Stimulated activated CD4-positive, alpha-beta T cell treated with anti-CD3 and anti-CD28 coated beads, Interleukin-15, amount 100 ng/mL, for 48 hours (primary cell): Measurements from ENCODE around the gene EN2.
"Not testable (repeated sequence)": the region's sequence is repeated elsewhere in the genome, so short reads cannot be mapped to it uniquely, and the experiment has no call there.

Experiments
- DNase-seq, 2 donors: peaks; one replicate each; pipeline ENCODE4 v3.0.0-alpha.2; 2020; ENCODE audit warnings: low read depth in 2 of 2

Gene EN2

DNA sequence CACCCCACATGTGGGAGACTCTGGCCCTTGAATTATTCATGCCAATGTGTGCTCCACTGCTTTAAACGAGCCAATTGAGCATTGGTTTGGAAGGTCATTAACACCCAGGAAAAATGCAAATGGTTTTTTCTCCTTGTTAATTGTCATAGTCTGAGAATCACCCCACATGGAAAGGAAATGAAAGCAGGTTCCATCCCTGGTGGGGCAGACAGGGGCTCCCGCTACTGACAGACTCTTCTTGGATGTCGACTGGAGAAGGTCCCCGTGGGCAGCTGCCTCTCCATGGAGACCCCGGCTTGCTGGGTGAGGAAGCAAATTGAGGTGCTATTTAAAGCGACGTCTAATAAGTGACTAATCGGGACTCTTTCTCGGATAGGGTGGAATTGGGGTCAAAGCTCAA lies 32.0 kb upstream of the EN2 start:
- no peak for DNase-seq

DNA sequence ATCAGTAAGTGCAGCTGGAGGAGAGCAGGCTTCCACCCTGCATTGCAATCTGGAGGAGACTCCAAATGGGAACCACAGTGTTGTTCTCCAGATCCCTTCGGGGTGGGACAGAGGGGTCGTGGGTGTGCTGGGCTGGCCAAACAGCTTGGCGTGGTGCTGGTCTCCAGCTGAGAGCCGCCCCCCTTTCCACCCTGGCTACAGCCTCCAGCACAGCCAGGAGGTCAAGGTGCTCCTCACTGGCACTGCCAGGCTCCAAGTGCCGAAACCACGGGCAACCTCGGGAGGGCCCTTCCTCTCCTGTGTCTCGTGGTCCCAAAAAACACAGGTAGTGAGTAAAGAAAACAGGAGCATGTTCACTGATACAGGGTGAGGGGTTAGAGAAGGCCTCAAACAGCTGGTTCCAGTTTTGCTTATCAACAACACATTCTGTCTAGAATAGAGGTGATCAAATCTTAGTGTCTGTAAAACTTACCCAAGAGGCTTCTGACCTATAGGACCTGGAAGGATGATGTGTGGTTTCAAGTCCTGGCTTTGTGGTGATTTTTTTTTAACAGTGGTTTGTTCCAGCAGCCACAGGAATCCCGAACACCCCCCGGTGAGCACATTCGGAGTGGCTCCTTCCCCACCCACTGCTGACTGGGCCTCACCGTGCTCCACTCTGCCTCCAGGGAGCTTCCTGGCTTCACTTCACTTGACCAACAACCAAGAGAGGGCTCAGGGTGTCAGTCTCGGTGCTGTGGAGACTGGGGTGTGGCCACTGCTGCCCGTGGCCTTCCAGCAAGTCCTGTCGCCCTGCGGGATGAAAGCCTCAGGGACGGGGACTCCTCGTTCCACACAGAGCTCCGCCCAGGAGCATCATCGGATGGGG lies 31.2 kb upstream of the EN2 start:
- DNase-seq: no peak

GRCh38 chr7:155427411-155428038 lies 30.4 kb upstream of the EN2 start:
- DNase-seq: no peak

DNA sequence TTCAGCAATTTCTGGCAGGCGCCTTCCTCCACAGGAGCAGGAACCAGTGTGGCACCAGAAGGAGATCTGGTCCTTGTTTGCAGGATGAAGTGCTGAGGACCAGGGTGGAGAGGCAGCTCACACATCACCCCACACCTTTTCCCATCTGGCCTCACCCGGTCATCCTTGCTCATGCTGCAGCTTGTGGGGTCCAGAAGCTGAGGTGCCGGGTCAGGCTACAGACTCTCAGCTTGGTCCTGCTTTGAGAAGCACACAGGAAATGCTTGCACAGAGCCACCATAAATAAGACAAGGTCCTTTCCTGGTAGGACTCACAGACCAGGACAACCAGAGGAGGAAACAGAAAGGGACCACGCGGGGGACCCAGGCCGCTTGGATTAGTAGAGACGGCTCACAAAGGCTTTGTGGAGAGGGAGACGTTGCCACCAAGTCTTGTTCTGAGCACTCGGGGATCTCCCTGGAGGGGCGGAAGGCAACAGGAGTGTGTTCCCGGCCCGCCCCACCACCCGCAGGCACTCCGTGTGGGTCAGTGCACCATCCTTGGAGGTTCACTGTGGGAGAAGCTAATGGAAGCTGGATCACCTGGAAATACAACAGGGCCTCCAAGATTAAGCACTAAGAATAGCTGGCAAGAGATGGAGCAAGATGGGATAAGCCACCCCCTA lies 29.6 kb upstream of the EN2 start:
- no peak for DNase-seq

GRCh38 chr7:155429651-155430050 lies 28.3 kb upstream of the EN2 start:
- no peak for DNase-seq

GRCh38 chr7:155430606-155431005 lies 27.3 kb upstream of the EN2 start:
- no peak for DNase-seq

GRCh38 chr7:155431231-155431630 lies 26.7 kb upstream of the EN2 start:
- no peak for DNase-seq

- no peak for DNase-seq
Observed at GRCh38 chr7:155431711-155432110, 26.2 kb upstream of the EN2 start.

GRCh38 chr7:155435110-155435509 lies 22.8 kb upstream of the EN2 start:
- DNase-seq: no peak

DNA sequence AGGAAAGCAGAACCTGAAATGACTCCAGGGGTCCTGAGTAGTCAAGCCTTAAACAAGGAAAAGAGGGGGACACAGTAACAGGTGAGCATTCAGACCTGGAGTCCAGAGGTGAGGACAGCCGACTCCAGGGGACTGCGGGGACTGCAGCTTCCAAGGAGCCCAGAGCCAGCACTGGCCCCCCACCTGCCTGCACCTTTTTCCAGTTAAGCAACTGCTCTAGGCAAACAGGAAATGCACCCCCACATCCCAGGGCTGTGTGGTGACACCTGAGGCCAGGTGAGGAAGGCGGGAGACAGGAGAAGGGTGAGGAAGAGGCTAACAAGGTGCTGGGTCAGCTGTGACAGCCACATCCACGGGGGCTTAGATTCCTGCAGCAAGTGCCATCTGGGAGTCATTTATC lies 20.1 kb upstream of the EN2 start:
- no peak for DNase-seq

GRCh38 chr7:155438777-155439176 lies 19.2 kb upstream of the EN2 start:
- no peak for DNase-seq

GRCh38 chr7:155439311-155440017 lies 18.5 kb upstream of the EN2 start:
- no peak for DNase-seq

DNA sequence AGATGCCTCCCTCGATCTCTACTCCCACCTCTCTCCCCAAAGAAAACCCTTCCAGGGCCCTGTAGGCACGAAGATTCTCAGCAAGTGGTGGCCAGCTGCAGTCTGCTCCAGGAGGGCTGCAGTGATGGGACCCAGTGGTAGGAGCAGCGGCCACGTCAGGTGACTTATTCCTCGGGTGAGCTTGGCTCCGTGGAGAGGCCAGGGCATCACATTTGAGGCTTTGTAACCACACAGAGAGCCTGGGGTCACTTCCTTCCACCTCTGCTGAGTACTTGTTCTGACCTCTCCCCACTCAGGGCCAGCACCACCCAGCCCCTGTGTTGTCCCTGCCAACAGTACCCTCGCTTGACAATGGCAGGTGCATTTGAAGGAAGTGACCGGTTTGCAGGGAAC lies 17.9 kb upstream of the EN2 start:
- no peak for DNase-seq

DNA sequence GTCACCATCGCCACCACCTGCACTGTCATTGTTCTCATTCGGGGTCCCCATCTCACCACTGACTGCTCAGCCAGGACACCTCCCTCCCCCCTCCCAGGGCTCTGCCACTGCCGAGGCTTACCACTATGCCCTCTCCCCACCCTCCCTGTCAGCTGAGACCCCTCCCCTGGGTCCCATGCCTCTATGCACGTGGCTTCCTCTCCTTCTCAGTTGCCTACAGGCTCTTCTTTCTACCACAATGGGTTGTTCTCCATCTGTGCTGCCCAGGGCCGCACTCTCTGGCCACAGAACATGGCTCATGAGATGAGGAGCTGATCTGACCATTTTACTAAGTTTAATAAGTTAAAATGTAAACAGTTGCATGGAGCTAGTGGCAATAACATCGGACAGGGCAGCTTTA lies 16.1 kb upstream of the EN2 start:
- DNase-seq: no peak

DNA sequence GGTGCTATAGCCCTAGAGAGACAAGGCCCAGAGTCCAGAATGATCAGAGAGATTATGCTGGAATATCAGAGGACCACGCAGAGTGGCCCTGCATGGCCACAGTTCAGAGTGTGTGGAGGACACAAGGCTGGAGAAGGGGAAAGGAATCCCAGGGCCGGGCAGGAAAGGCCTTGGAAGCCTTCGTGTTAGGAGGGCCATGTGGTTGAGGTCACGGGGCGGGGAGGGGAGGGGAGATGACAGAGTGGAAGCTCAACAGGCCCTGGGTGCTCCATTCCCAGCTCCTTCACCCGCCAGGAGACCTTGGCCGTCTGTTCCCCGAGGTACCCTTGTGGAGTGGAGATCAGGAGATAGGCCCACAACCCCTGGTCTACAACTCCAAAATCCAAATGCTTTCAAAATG lies 13.2 kb upstream of the EN2 start:
- no peak for DNase-seq

DNA sequence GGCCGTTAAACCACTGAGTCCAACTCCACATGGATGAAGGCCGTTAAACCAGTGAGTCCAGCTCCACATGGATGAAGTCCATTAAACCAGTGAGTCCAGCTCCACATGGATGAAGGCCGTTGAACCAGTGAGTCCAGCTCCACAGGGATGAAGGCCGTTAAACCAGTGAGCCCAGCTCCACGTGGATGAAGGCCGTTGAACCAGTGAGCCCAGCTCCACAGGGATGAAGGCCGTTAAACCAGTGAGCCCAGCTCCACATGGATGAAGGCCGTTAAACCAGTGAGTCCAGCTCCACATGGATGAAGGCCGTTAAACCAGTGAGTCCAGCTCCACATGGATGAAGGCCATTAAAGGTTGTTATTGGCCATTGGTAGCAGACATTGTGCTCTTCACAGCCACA lies 12.3 kb upstream of the EN2 start:
- DNase-seq: not testable (repeated sequence)

DNA sequence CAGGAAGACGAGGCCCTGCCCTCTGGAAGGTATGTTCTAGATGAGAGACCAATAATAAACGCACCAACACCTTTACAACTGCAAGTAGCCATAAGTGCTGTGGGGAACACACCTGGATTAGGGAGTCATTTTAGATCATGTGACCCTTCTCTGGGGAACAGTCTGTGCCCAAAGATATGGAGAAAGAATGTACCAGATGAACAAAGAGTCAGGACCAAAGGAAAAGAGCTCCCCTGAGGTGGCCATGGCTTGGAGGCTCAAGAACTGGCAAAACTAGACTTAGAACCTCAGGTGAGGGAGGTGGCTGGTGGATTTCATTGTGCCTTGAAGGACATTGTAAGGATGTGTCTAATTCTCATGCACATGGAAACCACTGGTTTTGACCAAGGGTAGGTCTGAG lies 10.3 kb upstream of the EN2 start:
- DNase-seq: no peak

DNA sequence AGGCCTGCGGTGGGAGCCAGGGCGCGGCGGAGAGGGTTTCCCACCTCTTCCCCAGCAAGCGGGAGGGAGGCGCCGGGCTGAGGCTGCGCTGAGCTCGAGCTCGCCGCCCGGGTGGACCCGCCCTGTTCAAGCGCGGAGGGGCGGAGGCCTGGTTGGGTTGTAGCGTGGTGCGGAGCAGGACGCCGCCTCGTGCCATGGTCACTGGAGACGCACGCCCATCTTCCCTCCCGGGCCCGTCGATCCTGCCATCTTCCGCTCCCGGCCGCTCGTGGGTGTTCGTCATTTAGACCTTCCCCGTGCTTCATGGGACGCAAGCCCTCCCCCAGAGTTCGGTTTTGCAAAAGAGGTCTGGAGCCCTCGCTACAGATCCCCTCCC lies 9.3 kb upstream of the EN2 start:
- DNase-seq: no peak

- DNase-seq: no peak
Observed at GRCh38 chr7:155449008-155449868, 8.7 kb upstream of the EN2 start.

- DNase-seq: no peak
Observed at GRCh38 chr7:155449869-155450557, 7.9 kb upstream of the EN2 start.

DNA sequence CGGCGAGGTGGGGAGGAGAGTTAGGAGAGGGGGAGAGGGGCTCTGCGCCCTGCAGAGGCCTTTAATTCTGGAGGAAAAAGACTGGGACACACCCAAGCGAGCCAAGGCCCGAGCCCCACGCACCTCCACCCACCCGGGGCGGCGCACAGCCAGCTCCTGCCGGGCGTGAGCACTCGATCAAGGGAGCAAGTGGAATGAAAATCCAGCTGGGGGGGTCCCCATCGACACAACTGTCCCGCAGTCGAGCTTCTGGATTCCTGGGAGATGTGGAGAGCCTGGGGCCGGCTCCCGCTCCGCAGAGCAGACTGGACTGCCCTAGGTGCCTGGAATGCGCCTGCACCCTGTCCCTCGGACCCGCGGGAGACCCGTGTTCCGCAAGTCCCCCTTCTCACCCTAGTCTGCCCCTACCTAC lies 7.4 kb upstream of the EN2 start:
- no peak for DNase-seq
